Epithelial cell of esophagus (primary cell): ENCODE results near the gene PLCXD3.

Experiments used
- DNase-seq: peaks from one replicate; pipeline ENCODE4 v3.0.0; 2010; ENCODE audit warnings: low read depth
- H3K4me3 ChIP-seq: 2 replicates; pipeline ENCODE4 v1.5.1; 2011; ENCODE audit warnings: mild to moderate bottlenecking, low read length, control low read depth
- TF ChIP-seq, protein P1 (sequence below): IDR thresholded peaks from 2 replicates; pipeline ENCODE4 v1.5.1; 2011; ENCODE audit warnings: low read depth, mild to moderate bottlenecking, low read length, control low read depth, inconsistent platforms; ENCODE audit not compliant: insufficient read depth; ENCODE audit errors: missing control alignments

Gene PLCXD3

DNA sequence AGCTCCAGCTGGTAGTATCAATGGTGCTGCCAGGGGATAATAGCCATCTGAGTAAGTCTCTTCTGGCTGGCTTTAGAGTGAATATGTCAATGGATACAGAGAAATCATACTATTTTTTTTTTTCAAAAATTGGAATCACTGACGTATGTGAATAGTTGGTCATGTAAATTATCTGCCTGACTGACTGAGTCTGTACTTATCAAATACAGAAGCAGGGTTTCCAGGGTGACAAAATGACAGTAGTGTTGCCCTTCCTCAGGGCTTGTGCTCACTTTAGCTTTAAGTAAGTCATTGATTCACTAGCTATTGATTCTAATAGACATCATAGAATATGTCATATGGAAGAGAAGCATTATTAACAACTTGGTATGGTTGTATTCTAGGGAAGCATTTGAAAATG is 171.1 kb downstream of the PLCXD3 start:
- DNase-seq = no peak

DNA sequence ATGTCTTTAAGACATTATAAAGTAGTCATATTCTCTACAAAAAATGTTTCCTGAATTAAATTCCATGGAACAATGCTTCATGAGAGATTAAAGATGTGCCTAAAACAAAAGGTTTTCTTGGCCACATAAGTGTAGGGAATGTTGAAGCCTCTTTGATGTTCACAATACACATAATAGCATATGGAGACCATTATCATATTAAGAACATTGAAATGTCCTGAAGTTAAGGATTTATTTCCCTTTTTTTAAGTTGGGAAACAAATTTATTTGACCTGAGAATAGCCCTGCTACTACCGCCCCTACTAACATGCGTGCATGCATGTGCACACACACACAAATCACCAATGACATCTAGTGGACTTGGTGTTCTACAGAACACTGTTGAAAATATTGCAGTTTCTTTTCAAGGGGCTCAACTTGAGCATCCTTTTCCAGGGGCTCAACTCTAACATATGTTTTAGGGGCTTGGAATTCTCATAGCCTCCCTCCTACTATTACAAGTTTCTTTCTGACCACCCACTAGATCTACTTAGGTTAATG is 172.2 kb downstream of the PLCXD3 start:
- no peak overlapping the region for H3K4me3 ChIP-seq
- no peak for DNase-seq
- TF ChIP-seq, protein P1, sequence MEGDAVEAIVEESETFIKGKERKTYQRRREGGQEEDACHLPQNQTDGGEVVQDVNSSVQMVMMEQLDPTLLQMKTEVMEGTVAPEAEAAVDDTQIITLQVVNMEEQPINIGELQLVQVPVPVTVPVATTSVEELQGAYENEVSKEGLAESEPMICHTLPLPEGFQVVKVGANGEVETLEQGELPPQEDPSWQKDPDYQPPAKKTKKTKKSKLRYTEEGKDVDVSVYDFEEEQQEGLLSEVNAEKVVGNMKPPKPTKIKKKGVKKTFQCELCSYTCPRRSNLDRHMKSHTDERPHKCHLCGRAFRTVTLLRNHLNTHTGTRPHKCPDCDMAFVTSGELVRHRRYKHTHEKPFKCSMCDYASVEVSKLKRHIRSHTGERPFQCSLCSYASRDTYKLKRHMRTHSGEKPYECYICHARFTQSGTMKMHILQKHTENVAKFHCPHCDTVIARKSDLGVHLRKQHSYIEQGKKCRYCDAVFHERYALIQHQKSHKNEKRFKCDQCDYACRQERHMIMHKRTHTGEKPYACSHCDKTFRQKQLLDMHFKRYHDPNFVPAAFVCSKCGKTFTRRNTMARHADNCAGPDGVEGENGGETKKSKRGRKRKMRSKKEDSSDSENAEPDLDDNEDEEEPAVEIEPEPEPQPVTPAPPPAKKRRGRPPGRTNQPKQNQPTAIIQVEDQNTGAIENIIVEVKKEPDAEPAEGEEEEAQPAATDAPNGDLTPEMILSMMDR = no peak

More for the DNA sequence above, 171.1 kb downstream of the PLCXD3 start:
- TF ChIP-seq, protein P1 = no peak
- no peak overlapping the region for H3K4me3 ChIP-seq

DNA sequence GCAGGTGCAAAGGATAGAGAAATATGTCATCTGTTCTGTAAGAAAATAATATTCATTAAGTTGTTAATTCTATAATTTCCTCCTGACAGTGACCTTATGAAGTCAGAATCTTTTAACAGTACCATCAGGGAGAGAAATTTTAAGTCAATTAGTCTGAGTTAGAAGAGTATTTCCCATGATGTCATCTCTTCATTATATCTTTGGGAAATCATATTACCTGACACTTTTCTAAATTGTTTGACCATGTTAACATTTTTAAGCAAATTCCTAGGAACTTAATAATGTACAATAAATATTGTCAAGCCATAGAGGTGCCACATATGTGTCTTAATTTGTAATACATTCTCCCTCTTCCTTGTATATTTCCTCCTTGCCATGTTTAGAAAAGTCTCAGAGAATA is 172.7 kb downstream of the PLCXD3 start:
- TF ChIP-seq, protein P1 = no peak
- no peak for DNase-seq
- no peak overlapping the region for H3K4me3 ChIP-seq

DNA sequence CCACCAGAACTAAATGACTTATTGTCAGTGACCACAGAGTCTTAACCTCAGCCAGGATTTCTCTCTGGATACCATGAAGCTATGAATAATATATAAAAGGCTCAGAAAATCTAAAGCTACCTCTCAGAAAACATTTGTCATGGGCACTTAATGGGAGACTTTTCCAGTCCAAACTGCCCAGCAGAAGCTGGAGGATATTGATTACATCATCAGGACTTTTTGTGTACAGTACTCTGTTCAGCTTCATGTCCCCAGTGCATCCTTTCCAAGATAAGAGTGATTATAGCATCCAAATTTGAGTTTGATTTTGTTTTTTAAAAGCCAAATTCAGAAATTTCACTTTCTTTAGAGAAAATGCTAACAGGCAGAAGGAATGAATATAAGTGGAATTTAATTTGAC is 173.2 kb downstream of the PLCXD3 start:
- DNase-seq = no peak
- no peak overlapping the region for H3K4me3 ChIP-seq
- TF ChIP-seq, protein P1 = no peak

DNA sequence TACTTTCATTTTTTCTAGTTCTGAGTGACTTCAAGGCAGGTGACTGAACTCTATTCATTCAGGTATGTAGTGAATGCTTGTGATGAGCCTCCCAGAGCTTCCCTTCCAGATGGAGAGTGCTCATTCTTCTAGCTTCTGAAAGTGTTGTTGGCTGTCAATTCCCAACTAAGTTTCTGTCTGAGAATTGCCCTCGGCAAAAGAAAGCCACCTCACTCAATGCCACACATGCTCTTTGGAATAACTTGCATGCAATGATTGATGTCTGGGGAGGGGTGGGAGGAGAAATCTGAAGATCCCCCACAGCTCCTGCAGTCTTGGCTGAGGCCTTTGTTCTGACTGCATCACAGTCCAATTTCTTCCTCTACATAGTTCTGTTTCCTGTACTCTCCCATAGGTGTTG is 173.9 kb downstream of the PLCXD3 start:
- TF ChIP-seq, protein P1 = no peak
- no peak for DNase-seq

DNA sequence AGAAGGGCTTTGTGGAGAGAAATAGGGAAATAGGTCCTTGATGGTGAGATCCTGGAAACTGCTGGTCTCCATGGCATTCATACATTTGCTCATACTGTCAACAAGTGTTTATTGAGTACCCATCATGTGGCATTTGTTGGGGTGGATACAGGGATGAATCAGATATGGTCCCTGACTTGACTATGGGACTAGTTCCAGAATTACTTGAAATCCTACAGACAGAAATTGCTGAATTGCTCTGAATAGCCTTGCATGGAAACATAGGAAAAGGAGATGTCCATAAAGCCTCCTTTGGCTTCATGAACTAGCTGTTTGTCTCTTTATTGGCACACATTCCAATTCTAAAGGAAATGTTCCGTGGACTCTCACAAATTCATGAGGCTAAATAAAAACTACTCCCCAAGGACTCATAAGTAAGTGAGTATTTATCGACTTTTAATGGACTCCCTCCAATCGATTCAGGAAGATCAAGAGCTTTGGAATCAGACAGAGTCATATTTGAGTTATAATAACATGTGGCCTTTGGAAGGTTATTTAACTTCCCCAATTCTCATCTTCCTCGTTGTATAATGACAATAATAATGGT is 174.7 kb downstream of the PLCXD3 start:
- TF ChIP-seq, protein P1 = no peak
- no peak overlapping the region for H3K4me3 ChIP-seq
- DNase-seq = no peak

More for the DNA sequence above, 173.9 kb downstream of the PLCXD3 start:
- H3K4me3 ChIP-seq = no peak overlapping the region

DNA sequence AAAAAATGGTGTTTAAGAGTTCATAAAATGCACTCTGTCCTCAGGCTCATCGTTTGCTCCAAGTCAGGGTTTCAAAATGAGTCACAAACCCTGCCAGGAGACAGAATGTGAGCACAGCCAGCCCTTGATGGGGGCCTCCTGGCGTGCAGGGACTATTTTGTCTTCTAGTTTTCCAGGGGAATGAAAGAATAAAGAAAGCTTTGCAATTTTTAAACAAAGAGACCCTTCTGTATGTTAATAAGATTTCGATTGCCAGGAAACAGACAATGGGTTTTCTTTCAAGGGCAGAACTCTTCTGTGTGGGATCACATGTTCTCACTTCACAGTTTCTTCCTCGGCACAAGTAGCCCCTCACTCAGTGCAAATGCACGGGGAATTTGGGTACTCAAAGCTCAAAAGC is 175.6 kb downstream of the PLCXD3 start:
- TF ChIP-seq, protein P1 = no peak

More for the DNA sequence above, 175.6 kb downstream of the PLCXD3 start:
- peak; percentile 10 for DNase-seq
- no peak overlapping the region for H3K4me3 ChIP-seq
